Activated gamma-delta T cell (primary cell): ENCODE measurements around the gene ALKBH5.
A peak's percentile ranks its signal among the peaks of the same experiment; 100 is the strongest.

Experiments
- DNase-seq: peaks from one replicate; lab custom pipeline; 2025; lab: John Stamatoyannopoulos, UW
- total RNA-seq, 2 donors: gene quantifications; one replicate each; lab custom pipeline; 2026; lab: John Stamatoyannopoulos, UW

The ALKBH5 gene
- 135 to 143 reads per million in 2 donors for total RNA-seq

DNA sequence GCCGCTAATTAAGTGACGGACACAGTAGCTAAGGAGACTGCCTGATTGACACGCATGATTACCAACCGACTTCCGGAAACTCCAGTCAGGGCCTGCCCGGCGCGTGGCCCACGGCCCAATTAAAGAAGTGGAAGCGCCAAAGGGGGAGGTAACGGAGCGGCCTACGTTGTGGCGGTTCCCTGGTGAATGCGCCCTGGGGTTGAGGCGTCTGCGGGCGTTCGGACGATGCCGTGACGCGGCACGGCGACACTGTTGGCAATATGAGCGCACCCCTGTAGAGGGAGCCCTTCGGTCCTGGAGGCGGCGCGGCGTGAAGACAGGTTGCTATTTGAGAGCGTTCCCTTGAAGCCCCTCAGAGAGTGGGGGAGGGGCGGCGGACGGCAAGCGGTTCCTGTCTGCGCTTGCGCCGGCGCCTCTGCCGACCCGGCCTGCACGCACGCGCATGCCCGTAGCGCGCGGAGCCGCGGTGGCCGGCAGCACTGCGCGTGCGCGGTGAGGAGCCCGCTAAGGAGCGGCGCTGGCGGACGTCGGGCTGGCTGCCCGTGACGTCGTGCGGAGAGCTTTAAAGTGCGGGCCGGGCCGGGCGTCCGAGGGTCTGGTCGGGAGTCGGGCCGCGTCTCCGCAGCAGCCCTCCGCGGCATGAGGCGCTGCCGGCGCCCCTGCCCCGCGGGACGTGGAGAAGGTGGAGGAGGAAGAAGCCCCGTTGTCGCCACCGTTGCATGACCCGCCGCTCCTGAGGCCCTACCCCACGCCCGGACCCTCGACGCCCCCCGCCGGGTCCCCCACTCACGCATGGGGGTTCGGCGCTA, at the start of gene ALKBH5:
Gene ALKBH5 (plus strand): TSS at position 495 of the 809 bp plus-strand sequence. CDS start 416 bp downstream, outside the sequence.
- peak; percentile 96 for DNase-seq

DNA sequence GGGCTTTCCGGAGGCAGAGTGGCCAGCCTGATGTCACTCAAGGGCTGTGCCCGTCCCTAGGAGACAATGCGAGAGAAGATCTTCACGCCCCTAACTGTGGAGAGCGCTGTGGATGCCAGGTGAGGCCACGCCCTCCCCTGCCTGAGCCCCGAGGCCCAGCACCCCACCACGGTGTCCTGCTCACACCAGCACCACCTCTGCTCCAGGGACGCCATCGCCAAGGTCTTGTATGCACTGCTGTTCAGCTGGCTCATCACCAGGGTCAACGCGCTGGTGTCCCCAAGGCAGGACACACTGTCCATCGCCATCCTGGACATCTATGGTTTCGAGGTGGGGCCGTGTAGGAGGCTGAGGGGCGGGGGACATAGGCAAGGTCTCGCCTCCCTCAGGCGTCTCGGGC, 47.3 kb upstream of the ALKBH5 start:
- DNase-seq, result no peak

DNA sequence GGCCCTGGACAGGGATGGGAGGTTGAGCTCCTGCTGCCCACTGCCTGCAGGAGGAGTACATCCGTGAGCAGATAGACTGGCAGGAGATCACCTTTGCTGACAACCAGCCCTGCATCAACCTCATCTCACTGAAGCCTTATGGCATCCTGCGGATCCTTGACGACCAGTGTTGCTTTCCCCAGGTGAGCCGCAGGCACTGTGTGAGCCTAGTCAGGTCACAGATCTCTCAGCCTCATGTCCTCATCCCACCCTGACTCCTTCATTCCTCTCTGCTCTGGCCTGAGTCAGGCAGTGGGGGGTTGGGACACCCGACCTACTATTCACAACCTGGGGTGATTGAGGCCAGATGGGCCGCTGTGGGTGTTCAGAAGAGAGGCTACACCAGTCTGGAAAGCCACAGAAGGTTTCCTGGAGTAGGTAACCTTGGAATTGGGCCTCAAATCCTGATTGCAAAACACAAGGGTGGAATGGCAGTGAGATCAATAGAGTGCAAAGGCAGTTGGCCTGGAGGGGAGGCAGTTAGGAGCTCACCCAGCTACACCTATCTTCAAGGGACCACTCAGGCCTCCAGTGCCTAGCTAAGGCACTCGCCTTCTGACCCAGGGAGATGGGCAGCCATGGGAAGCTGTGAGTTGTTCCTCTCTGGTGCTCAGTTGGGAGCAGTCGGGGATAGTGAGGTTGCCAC, 45.4 kb upstream of the ALKBH5 start:
- DNase-seq, result no peak

DNA sequence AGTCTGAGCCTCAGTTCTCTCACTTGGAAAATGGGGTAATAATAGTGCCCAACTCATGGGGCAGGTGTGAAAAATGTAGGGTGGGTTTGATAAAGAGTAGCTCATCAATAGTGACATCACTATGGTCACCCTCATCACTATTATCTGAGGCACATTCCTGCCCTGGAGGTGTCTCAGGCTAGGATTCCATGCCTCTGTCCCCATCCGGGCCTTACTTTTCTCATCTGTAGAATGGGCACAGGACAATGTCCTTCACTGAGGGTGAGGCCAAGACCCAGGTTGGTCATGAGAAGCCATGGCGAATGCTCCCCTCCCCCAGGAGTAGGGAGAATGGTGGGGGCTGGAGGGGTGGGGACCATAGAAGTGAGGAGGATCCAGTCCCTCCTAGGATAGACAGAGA, 44.5 kb upstream of the ALKBH5 start:
- no peak for DNase-seq

DNA sequence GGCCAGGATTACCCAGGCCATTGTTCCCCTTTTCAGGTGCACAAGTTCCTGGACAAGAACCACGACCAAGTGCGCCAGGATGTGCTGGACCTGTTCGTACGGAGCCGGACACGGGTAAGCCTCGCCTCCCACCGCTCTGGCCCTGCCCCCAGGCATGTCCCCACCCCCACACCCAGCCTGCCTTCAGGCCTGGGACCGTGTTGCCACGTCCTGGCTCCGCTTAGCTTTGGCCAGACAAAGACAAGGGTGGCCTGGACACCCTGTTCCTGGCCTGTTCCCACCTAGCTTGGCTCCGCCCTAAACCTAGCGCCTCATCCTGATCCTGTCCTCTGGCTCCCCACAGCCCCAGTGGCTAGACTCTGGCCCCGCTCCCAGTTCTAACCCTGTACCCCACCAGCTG, 44.1 kb upstream of the ALKBH5 start:
- DNase-seq, result no peak

DNA sequence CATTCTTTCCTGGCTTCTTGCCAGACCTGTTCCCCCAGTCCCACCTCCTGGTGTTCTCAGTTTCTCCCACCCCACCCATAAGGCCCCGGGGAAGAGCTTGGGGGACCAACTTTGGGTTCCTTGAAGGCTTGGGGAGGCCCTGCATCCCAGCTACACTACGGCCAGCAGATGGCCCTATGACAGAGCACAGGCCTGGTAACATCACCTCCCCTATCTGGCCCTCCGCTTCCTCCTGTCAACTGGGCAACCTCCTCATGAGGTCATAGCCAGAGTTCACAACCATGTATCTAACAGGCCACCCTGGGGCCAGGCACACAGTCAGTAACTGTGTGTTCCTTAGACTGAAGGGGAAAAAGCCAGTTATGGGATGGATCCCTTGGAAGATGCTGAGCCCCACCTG, 43.7 kb upstream of the ALKBH5 start:
- DNase-seq, result no peak

DNA sequence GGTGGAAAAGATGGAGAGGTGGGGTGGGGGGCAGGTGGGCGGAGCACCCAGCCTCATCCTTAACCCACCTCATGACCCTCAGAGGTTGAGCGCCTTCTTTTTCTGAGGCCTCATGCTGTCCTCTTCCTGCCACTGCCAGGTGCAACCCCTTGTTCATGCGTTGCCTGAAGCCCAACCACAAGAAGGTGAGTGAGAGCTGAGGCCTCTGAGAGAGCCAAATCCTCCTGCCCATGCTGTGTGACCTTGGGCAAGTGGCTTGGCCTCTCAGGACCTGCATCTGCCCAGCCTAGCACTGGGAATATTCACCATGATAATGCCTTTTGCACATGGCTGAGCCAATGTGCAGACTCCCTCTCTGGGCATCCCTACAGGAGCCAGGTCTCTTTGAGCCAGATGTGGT, 43.0 kb upstream of the ALKBH5 start:
- DNase-seq, result no peak

DNA sequence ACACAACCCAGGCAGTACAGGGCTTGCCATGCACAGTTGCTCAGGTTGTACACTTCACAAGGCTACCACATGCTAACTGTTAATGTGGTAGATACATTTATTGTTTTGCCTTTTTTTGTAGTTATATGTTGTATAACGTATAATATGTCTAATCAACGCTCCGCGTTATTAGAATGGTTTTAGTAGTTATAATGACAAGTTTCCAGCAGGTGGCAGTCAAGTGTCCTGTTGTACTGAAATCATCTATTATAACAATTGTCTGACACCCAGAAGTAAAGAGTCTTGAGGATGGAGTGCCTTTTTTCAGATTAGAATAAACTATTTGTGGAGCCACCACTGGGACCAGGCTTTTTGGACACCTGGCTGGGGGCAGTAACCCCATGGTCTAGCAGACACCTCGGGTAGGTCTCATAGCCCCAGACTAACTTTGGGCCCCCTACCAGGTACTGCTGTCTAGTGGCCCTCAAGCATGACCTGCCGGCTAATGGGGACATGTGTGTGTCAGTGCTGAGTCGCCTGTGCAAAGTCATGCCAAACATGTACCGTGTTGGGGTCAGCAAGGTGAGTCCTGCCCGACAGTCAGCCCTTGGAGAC, 42.3 kb upstream of the ALKBH5 start:
- no peak for DNase-seq

DNA sequence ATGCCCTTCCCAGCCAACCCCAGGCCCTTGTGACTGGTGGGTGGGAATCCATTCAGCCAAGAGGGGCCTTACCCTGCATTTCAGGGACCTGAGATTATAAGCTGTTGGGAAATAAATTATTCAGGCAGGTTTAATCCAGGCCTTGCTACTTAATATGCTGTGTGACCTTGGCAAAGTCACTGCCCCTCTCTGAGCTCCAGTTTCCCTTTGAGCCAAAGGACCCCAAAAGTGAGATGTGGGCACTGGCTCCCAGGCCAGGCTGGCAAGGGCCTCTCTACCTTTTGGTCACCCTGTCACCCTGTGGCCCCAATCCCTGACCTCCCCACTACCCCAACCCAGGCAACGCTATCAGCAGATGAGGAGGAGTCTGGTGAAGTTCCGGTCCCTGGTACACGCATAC, 41.2 kb upstream of the ALKBH5 start:
- no peak for DNase-seq

DNA sequence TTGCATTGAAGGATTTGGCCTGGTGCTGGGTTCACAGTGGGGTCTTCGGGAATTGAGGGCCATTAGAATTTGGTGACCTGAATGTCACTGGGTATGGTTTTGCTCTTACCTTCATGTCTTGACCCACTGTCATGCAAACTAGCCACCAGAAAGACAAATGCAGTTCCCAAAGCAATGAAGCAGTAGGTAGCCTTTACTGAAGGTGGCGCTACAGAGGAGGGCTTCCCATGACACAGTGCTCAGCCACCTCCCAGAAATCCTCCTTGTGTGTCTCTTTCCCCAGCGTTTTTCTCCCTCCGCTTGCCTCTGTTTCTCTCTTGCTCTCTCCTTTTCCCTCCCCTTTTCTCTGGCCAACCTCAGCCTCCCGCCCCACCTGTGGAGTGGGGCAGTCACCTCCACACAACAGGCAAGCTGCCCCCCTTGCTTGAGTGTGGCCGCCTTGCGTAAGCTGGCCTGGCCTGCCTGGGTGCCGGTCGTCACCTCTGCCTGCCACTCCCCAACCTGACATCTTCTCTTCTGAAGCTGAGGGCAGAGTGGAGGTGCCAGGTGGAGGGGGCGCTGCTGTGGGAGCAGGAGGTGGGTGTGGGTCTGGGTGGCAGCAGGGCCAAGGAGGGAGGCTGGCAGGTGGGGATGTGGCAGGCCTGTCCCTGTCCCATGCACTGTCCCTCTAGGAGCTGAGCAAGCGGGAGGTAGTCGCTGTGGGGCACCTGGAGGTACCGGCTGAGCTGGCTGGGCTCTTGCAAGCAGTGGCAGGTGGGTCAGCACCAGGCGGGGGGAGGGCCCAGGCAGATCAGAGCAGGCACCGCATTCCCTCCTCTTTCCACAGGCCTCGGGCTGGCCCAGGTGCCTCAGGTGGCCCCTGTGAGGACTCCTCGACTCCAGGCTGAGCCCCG, 40.3 kb upstream of the ALKBH5 start:
- DNase-seq, result no peak

DNA sequence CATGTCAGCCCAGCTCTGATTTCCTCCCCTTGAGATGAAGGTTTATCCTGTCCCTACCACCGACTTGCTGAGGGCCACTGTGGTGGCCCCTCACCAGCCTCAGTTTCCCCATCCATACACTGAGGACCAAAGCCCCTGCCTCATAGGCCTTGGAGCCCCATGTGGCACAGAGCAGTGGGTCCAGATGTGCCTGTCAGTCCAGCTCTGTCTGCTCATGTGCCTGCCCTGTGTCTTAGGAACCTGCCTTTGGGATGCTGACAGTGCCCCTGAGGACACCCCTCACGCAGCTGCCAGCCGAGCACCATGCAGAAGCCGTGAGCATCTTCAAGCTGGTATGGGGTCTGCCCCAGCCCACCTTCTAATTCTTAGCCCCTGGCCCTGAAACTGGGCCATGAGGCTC, 39.4 kb upstream of the ALKBH5 start:
- no peak for DNase-seq

DNA sequence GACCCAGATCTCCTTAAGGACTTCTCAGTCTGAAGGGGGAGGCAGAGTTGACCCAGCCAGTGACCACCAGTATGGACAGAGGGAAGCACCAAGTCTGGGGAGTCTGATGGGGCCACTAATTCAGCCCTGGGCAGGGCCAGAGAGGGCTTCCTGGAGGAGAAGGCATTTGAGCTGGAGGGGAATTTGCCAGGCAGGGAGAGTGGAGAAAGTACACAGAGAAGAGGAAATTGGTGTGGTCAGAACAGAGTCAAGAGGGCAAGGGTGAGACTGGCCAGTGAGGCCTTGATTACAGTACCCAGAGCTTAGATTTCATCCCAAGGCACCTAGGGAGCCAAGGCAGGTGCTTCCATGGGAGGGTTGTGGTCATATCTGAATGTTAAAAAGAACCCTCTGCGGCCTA, 38.8 kb upstream of the ALKBH5 start:
- no peak for DNase-seq

DNA sequence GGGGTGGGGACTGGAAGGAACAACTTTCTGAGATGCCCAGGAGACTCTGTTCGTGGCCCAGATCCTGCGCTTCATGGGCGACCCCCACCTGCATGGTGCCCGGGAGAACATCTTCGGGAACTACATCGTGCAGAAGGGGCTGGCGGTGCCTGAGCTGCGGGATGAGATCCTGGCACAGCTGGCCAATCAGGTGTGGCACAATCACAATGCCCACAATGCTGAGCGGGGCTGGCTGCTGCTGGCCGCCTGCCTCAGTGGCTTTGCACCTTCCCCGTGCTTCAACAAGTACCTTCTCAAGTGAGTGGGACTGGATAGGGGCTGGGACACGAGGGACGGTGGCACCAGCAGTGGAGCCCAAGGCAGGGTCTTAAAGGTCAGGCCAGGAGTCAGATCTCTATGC, 37.8 kb upstream of the ALKBH5 start:
- no peak for DNase-seq

DNA sequence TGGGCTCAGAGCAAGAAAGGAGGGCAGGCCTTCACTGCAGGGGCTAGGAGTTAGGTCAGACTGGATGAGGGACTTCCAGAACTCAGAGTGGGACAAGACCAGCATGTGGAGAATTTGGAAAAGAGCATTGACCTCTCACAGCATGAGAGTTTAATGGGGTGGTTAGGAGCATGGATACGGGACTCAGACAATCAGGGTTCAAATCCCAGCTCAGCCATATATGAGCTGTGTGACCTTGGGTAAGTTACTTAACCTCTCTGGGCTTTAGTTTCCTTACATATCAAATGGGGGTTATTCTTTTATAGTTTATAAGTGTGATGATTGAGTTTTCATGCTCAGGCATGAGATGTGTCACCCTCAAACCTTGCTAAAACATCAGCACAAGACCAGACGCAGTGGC, 37.4 kb upstream of the ALKBH5 start:
- DNase-seq, result no peak

DNA sequence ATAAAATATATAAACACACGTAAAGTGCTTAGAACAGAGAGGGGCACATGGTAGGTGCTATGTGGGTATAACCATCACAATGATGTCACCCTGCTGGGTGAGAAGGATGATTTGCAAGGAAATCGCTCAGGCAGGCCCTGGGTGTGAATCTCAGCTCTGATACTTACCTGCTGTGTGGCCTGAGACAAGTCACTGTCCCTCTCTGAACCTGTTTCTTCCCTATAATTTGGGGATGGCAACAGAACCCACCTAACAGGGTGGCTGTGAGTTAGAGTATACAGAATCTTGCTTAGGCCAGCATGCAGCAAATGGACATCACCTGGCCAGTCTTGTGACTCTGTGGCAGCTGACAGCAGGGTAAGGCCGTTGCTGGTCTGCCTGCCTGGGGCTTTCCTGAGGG, 36.6 kb upstream of the ALKBH5 start:
- no peak for DNase-seq

DNA sequence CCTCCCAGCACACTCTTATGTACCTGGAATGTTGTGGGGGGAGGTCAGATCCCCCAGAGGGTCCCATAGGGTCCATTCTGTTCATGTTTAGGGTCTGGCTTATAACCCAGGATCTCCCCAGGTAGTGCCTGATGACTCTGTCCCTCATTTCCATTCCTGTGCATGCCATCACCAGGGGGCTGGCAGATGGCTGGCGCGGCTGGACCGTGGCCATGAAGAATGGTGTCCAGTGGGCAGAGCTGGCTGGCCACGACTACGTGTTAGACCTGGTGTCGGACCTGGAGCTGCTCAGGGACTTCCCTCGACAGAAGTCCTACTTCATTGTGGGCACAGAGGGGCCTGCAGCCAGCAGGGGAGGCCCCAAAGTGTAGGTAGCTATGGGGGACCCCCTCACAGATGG, 35.0 kb upstream of the ALKBH5 start:
- DNase-seq, result no peak

DNA sequence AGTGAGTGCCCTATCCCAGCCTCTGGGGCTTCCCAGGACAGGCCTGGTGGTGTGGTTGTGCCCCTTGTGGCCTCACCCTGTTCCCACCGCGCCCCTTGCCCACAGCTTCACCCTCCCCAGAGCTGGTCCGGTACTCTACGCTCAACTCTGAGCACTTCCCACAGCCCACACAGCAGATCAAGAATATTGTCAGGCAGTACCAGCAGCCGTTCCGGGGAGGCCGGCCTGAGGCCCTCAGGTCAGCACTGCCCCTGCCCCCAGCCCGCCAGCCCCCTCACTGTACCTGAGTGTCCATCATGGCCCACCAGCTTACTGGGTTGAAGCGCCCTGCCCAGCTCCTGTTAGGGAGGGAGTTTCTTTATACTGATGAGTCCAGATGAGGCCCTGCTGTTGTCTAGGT, 32.3 kb upstream of the ALKBH5 start:
- DNase-seq, result no peak

DNA sequence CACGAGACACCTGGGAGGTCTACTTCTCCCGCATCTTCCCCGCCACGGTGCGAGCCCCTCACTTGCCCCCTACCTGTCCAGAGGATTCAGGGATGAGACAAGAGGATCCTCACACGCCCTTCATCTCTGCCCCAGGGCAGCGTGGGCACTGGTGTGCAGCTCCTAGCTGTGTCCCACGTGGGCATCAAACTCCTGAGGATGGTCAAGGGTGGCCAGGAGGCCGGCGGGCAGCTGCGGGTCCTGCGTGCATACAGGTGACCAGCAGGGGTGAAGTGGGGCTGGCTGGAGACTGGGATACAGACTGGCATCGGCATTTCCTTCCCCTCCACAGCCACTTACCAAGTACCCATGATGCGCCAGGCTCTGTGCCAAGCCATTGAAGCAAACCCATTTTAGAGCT, 28.4 kb upstream of the ALKBH5 start:
- DNase-seq, result no peak

DNA sequence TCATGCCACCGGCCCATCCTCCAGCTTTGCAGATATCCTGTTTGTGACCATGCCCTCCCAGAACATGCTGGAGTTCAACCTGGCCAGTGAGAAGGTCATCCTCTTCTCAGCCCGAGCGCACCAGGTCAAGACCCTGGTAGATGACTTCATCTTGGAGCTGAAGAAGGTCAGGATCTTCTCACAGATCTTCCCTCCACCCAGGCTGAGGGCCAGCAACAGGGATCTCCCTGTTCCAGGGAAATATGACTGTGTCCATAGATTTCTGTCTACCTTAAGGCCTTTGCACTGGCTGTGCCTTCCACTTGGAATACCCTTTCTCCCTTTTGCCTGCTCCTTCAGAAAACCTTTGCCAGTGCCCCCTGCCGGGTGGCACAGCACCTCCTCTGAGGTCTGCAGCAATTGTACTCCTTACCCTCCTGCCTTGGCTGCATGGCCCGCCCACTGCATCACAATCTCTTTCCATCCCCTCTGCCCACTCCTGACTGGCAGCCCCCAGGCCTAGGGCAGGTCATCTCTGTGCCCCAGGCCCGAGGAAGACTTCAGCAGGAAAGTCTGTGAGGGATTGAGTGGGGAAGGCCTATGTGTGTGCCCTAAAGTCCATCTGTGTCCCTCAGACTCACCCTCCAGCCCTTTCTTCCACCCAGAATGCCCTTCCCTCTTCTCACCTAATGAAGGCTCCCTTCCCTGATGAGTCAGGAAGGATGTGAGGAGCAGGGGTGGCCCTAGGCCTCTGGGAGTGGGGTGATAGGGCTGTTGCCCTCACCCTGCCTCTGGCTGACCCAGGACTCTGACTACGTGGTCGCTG, 27.3 kb upstream of the ALKBH5 start:
- no peak for DNase-seq

DNA sequence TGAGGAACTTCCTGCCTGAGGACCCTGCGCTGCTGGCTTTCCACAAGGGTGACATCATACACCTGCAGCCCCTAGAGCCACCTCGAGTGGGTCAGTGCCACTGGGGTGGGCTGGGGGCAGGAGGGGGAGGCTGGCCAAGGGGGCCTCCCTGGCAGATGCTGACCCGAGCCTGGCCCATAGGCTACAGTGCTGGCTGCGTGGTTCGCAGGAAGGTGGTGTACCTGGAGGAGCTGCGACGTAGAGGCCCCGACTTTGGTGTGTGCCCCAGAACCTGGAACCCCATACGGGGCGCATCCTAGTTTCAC, 26.7 kb upstream of the ALKBH5 start:
- no peak for DNase-seq

DNA sequence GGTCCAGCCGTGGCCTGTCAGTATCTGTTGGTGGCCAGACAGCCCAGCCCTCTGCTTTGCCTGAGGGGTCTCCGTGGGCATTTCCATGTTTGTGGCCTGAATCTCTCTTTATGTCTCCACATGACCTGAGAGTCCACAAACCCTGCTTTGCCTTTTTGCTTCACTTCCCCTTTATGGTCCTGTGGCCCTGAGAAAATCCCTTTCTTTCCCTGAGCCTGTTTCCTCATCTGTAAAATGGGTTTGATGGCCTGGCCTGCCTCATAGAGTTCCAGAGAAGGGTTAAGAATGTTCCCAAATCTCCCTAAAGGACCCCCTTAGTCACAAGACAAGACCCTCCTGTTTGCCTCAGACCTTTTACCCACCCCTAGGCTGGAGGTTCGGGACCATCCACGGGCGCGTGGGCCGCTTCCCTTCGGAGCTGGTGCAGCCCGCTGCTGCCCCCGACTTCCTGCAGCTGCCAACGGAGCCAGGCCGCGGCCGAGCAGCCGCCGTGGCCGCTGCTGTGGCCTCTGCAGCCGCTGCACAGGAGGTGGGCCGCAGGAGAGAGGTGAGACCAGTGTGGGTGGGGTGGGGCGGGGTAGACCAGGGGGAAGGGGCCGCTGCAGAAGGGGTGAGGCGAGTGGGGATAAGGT, 26.2 kb upstream of the ALKBH5 start:
- no peak for DNase-seq
